A204.1 (cell line): ENCODE measurements around the gene PPIF.

Experiments
- FAIRE-seq: peaks from 2 replicates; lab custom pipeline; 2012; peaks lifted over from hg19 to GRCh38; lab: Jason Lieb, UNC

The PPIF gene

DNA sequence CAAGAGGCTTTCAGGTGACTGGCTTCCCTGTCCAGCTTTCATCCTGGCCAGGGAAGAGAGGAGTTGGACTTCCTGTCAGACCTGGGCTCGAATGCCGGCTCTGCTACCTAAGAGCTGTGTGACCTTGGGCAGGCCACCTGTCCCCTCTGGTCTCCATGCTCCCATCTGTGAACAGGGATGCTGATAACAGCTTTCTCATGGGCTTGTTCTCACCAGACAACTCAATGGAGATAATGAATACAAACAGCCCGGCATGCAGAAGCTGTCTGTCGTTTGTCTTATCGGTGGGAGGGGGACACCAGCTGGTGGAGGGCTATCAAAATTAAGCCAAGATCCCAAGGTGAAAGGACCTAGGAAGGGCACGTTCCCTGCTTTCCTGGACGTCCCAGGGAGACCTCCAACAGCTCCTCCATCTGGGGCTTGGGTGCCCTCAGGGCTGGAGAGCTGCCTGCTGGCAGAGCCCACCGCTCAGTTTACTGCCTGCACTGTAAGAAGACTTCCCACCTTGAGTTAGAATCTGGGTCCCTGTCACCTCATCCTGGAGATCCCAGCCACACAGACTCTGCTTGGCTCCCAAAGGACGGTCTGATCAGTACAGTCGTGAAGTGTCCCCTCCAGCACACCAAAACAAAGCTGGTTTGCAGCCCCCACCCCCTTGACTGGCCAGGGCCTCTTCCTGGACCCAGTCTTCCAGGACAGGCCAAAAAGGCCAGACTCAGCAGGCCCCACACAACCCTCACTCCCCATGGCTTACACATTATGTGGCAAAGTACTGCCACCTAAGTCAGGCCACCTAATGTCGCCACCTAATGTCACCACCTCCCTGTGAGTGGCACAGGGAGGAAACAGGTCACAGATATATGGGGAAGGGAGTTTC, 40.9 kb downstream of the PPIF start:
- FAIRE-seq, result no peak

DNA sequence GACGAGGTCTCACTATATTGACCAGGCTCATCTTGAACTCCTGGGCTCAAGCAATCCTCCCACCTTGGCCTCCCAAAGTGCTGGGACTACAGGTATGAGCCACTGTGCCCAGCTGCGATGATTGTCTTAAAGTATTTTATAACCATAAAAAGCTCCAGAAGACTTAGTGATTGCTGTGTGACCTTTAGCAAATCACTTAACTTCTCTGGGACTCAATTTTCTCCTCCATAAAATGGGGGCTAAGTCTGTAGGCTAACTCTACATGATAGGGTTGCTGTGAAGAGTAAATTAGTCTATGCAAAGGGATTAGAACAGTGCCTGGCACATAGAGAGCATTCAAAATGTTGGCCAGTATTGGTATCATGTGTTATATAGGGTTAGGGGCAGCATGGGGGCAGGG, 42.8 kb downstream of the PPIF start:
- FAIRE-seq, result no peak

DNA sequence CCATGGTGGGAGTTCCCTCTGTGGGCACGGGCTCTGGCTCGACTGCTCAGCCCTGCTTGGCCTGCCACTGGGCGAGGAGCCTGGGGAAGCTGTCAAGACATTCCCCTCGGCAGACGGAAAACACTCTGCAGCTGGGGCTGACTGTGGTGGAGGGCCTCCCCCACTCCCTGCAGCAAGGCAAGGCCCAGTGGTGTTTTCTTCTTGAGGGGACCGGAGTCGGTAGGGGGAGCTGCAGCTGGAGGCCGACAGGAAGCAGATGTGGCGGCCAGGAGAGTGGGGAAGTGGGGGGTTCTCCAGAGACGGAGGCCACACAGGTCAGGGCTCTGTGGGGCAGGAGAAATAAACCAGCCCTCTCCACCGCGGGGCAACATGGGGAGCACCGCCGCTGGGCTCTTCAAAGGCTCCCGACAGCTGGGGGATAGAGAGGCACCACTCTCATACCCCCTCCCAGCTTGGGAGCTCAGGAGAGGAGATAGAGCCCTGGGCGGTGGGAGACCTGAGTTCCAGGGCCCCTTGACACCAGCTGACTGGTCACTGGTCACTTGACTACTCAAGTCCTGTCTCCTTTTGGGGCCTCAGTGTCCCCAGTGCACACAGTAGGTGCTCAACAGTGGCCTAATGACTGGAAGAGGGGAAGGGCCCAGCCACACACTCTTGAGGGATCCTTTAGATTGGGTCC, 43.4 kb downstream of the PPIF start:
- FAIRE-seq, result no peak

GRCh38 chr10:79391231-79392019, 44.2 kb downstream of the PPIF start:
- FAIRE-seq, result no peak

GRCh38 chr10:79392020-79392398, 44.7 kb downstream of the PPIF start:
- FAIRE-seq, result no peak

- FAIRE-seq, result no peak
Measured at GRCh38 chr10:79392506-79393176, 45.4 kb downstream of the PPIF start.

GRCh38 chr10:79393221-79393923, 46.1 kb downstream of the PPIF start:
- no peak for FAIRE-seq

DNA sequence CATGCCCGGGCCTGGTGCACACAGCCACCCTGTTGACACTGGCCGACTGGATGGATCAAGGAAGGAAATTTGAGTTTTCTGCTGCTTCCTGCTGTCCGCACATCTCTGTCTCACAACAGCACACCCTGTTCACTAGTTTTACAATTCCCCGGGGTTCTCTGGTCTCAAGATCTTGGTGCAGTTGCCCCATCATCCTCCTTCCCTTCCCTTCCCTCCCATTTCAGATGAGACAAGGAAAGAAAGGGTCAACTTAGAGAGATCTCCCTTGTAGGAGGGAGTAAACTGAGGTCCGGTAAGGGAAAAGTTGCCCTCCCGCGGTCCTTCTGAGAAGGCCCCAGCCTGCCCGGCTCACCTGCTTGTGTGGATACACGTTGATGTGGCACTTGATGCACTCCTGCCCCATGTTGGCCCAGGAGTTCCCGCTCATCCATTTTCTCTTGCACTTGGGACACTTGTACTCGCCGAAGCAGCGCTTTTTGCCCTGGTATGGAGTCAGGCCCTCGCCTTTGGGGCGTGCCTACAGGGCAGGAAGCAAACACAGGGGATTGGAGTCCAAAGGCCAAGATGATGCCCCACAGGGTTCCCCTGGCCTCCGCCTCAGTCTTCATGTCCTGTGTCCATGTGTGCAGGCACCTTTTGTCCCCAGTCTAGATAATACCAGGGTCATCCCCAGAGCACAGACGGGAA, 46.8 kb downstream of the PPIF start:
- FAIRE-seq, result no peak

DNA sequence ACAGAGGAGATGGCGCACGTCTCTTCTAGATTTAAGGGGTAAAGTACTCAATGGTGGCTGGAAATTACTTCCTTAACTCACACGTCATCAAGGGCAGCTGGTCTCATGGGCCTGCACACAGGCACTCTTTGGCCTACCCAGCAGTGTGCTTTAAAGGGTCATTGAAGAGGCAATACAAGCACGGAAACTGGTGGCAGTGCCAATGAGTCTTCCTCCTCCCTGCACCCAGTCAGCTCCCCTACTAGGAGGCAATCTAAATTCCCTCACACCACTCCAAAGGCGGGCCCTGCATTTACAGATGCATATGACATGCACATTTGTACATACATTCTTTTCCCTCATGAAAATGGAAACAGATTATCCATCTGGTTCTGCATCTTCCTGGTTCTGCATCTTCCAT, 47.4 kb downstream of the PPIF start:
- FAIRE-seq, result no peak

GRCh38 chr10:79396520-79396919, 49.3 kb downstream of the PPIF start:
- no peak for FAIRE-seq

- no peak for FAIRE-seq
Measured at GRCh38 chr10:79397051-79397450, 49.8 kb downstream of the PPIF start.

DNA sequence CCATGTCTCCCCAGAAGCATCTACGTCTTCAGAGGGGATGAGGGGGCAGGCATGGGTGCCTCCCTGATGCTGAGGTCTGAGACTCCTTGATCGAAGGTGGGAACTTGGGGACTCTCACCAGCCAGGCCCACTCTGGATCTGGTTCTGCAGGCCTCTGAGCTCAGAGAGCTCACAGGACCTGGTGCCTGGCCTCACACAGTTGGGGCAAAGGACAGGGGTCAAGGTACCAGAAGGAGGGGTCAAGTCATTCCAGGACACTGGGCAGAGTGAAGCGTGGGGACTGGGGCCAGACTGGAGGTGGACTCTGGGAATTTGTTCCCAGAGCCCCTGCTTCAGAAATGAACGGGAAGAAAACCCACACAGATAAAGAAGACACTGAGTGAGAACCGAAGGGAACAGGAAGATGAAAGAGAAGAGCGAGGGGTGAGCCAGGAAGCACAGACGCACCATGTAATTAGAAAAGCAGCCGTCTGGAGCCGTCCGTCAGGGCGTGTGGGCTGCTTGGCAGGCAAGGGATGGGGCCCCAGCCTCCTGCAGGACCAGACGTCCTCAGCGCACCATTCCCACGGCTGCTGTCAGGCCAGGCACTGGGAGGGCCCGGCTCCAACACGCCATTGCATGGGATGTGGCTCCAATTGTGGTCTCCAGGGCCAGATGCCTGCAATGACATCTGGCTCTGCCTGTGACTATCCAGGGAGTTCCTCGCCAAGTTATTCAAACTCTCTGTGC, 50.5 kb downstream of the PPIF start:
- FAIRE-seq, result no peak

GRCh38 chr10:79398642-79399041, 51.4 kb downstream of the PPIF start:
- no peak for FAIRE-seq

GRCh38 chr10:79399223-79399831, 52.1 kb downstream of the PPIF start:
- no peak for FAIRE-seq

GRCh38 chr10:79400146-79401004, 53.1 kb downstream of the PPIF start:
- no peak for FAIRE-seq

DNA sequence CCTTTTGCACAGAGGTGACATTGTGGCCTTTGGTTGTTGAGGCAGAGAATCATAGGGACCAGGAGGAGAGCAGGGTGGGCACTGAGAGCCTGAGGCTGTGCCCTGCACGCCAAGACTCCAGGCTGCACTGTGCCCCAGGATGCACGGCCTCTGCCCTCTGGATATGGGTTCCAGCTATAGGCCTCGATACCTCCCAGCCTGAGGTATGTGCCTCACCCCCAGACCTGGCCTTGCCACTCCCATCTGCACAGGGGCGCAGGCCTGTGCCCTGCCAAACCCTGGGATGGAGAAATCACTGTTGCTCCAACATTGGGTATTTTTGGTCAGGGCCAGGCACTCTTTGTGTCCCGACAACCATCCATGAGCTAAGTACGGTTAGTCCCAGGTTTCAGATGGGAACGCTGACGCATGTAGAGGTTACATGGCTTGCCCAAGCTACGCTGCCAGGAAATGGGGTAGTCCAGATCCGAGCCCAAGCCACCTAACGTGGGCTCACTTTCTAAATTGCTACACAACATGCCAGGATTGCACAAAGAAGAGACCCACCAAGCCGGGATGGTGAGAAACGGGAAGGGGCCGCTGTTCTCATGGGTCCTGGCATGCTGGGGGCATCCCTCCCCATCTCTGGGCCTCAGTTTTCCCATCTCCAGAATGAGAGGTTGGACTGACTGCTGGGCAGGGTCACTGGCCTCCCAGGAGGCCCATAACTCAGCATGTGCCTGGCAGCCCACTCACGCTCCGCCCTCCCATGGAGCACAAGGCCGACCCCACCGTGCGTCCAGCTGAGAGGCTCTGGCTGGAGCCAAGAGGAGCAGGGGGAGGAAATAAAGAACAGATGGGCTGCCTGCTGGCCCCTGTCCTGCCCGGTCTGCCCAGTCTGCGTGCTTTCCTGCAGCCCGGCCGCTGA, 54.0 kb downstream of the PPIF start:
- no peak for FAIRE-seq

GRCh38 chr10:79402625-79402946, 55.3 kb downstream of the PPIF start:
- no peak for FAIRE-seq

GRCh38 chr10:79402951-79403350, 55.7 kb downstream of the PPIF start:
- FAIRE-seq, result no peak
